GF-D8 (cell line): Measurements from ENCODE around the gene ZIC5.
A peak's percentile ranks its signal among the peaks of the same experiment; 100 is the strongest.

Experiments
- DNase-seq: peaks from one replicate; lab custom pipeline; 2025; lab: John Stamatoyannopoulos, UW

ZIC5 gene

DNA sequence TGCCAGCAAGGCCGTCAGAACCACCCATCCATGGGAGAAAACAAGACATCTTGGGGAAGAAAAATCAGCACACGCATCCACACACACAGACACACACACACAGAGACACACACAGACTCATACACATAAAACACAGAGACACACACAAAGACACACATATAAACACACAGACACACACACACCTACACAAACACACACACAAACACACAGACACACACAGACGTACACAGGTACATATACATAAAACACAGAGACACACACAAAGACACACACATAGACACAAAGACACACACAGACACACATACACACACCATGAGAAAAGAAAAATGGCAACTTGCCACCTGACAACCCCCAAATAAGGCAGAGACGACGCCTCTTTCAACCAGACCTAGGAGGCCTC is 40.6 kb downstream of the ZIC5 start:
- no peak for DNase-seq

DNA sequence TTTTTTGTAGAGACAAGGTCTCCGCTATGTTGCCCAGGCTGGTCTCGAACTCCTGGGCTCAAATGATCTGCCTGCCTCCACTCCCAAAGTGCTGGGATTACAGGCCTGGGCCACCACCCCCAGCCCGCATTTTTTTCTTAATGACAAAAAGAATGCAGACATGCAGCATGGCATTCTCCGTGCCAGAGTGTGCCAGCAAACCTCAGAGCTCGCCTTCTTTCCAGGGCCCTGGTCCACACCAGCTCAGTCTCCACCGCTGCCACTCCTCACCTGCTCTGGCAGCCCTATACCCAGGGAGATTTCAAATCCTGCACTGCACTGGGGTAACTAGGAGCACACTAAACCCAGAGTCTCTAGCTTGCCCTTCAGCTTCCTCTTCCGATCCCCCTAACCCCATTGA is 41.7 kb downstream of the ZIC5 start:
- DNase-seq, result no peak

DNA sequence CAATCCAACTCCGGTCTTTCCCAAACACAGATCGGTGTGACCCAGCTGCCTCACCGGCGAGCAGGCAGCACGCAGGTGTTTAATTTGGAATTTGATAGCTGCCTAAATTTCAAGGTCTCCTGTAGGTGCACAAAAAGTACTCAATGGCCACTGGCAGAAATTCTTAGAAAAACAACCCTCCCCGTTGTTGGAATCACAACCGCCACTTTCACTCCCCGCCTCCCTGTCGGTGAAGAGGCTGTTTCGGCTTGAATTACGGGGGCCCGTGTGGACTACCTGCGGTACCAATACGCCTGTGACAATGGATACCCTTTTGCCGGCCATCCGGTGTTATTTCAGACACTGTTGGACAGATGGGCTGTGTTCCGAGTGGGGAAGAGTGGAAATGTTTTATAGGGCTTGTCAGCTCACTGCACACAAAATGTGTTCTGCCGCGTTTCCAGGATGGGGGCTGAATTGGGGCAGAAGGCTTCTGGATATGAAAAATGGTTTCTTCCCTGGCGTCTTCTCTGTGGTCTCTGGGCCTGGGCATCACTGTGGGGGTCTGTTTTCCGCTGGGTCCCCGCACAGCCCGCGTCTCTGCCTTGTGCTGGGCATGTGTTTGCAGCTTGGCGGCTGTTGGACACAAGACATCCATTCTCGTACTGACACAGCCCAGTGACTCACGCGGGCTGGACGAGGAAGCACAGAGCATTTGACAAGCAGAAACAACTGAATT is 45.4 kb downstream of the ZIC5 start:
- no peak for DNase-seq

DNA sequence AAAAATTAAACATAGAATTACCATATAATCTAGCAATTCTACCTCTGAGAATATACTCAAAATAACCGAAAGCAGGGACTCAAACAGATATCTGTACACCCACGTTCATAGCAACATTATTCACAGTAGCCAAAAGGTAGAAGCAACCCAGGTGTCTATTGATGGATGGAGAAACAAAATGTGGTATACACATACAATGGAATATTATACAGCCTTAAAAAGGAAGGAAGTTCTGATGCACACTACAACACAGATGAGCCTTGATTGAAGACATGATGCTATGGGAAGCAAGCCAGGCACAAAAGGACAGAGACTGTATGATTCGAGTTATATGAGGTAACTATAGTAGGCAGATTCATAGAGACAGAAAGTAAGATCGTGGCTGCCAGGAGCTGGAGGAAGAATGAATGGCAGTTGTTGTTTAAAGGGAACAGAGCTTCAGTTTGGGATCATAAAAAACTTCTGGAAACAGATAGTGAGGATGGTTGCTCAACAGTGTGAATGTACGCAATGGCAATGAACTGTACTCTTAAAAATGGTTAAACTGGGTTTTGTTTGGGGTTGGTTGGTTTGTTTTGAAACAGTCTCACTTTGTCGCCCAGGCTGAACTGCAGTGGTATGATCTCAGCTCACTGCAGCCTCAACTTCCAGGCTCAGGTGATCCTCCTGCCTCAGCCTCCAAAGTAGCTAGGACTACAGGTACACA is 47.5 kb downstream of the ZIC5 start:
- no peak for DNase-seq

DNA sequence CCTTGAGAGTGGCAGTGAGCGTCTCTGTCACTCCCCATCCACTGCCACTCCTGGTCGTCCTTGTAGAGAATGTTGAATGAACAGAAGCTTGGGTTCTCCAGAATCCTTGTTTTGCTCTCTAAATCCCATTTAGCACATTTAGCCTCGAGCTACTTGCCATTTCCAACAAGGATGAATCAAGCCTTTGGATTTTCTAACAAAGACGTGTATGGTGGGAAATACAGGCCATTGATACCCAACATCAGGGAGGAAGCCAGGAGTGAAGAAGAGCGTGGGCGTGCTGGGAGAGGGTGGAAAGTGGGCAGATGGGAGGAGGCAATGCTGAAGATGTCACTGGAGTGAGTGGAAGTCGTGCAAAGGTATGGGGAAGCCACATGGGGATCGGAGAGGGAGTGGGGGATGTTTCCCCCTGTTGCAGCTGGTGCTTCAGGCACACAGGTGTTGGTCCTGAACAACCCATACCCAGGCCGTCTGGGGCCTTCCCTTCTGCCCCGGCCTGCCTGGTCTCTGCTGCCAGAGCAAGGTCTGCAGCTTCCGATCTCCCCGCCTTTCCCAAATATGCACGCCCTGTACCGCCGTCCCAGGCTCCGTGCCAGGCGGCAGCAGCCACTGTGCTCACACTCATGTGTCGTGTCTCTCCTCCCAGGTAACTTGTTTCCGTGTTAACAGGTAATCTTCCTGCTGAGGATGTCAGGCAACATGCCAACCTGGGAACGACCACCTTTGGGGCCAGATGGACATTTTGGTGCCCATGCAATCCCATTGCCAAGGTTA is 48.7 kb downstream of the ZIC5 start:
- no peak for DNase-seq

DNA sequence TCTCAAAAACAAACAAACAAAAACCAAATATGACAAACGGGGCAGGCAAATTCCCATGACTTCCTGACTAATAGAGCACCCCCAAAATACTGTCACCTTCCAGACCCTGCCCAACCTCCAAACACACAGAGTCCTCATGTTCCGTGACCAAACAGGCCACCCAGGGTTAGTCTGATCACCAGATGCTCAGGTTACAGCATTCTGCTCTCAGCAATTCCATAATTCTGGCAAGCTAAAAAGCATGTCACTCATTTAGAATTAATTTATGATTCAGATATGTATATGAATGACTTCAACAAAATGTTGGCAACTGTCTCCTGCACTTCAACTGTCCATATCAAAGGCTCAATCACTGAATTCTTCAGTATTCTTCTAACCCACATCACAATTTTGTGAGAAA is 52.4 kb downstream of the ZIC5 start:
- no peak for DNase-seq

DNA sequence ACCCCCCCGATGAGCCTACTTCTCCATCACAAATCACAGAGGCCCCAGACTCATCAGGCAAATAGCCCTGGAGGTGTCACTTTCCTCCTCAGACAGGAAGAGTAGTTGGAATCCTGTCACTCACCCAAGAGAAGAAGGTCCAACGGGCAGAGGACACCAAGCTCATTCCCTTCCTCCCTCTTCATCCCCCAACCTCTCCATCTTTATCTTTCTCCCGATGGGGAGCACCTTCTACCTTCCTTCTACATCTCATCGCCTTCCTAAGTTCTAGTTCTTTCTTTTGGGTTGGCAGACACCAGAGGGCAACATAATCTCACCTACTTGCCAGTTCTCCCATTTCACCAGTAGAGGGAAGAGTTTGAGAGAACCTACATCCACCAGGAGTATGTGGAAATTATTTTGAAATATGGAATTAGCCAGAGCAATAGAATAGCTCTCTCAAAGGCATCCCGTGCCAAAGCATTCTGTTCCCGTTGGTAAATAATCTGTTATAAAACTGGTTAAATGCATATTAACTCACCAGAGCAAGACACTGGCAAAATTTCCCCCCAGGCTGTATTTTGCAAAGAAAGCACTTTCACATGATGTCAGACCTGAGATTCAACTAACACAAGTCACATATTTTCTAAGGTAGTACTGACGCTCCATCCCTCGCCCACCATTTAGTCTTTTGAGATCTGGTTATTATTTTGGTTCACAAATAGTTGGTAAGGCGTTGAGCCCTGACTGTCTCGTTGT is 55.0 kb downstream of the ZIC5 start:
- DNase-seq, result peak; percentile 29

DNA sequence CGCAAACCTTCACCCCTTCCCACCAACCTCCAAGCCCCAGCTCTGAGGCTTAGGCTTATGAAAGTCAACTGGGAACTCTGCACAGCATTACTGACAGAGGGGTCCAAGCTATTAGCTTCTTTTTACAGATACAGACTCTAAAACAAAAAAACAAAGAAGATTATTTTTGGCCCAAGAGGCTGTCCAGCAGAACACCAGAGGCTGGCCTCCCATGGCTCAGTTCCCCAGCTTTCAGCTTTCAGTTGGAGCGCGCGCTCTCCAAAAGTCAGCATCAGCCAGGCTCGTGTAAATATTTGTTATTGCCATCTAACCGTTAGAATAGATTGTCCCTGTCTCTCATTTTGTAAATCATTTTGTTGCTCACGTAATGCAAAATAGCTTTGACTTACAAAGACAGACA is 58.4 kb downstream of the ZIC5 start:
- no peak for DNase-seq
